Tibial artery (tissue), 4 donors: ENCODE measurements around the gene C10orf62.

Experiments
- DNase-seq, 2 donors: peaks; one replicate each; pipeline ENCODE4 v3.0.0-alpha.2; 2019
- H3K27ac ChIP-seq, 2 donors: fragments of 200-600 bp; sonication (generic) in 1 of 2; 1 replicate in 1 of 2; 2 replicates in 1 of 2; pipeline ENCODE4 v1.5.1; 2018 to 2019; ENCODE audit warnings: mild to moderate bottlenecking in 1 of 2
- H3K27me3 ChIP-seq, 2 donors: fragments of 200-600 bp; sonication (generic) in 1 of 2; one replicate each; pipeline versions ENCODE4 v1.5.1 to v1.6.0; 2016 to 2019
- H3K36me3 ChIP-seq, 3 donors: fragments of 200-600 bp; sonication (generic) in 2 of 3; one replicate each; pipeline ENCODE4 v1.5.1; 2016 to 2019; ENCODE audit warnings: mild to moderate bottlenecking in 2 of 3
- H3K4me1 ChIP-seq, 4 donors: fragments of 200-600 bp; sonication (generic) in 2 of 4; 1 replicate in 3 of 4; 2 replicates in 1 of 4; pipeline ENCODE4 v1.5.1; 2016 to 2019
- H3K4me3 ChIP-seq, 2 donors: fragments of 200-600 bp; sonication (generic) in 1 of 2; 1 replicate in 1 of 2; 2 replicates in 1 of 2; pipeline ENCODE4 v1.5.1; 2018 to 2019; ENCODE audit warnings: mild to moderate bottlenecking in 2 of 2
- H3K9me3 ChIP-seq, 3 donors: fragments of 200-600 bp; sonication (generic) in 1 of 3; one replicate each; pipeline ENCODE4 v1.5.1; 2016 to 2019
- intact Hi-C: fragments of 100-400 bp; cut with DNase I; formaldehyde crosslinking; loops from one replicate; pipeline ENCODE4 v1.15.0; 2023; ENCODE audit warnings: low total_unique reads
- TF ChIP-seq, protein P1 (sequence below), 2 experiments: fragments of 200-600 bp in 1 of 2; fragments of 450-650 bp in 1 of 2; IDR thresholded peaks; one replicate each; pipeline ENCODE4 v1.5.1; 2017 to 2019; ENCODE audit warnings: antibody characterized with exemption in 2 of 2, mild to moderate bottlenecking in 1 of 2, moderate library complexity in 1 of 2

C10orf62 gene

DNA sequence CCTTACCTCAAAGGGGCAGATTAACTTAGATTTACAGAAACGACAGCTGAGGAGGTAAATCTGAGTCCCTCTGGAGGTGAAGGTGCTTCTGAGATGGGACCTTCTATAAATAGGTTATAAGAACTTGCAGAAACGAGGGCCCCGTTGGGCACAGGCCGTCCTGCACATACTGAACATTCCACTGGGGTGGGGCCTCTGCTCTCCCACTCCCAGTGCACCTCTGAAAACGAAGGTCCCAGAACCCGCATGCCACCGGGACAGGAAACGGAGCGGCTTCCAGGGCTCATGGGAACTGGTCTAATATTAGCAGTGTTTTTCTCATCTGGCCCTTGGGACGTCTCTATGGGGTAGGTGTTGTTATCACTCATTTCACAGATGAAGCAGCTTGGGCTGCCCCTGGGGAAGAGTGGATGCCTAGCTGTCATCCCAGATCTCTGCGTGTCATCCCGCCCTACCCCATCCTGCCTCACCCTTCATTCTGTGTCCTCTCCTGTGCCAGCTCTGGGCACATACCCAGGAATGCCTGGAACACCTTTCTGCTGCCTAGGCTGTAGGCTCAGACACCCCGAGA, 19.6 kb downstream of the C10orf62 start:
- intact Hi-C loops = no loop called here
- no peak for DNase-seq
- TF ChIP-seq, protein P1, sequence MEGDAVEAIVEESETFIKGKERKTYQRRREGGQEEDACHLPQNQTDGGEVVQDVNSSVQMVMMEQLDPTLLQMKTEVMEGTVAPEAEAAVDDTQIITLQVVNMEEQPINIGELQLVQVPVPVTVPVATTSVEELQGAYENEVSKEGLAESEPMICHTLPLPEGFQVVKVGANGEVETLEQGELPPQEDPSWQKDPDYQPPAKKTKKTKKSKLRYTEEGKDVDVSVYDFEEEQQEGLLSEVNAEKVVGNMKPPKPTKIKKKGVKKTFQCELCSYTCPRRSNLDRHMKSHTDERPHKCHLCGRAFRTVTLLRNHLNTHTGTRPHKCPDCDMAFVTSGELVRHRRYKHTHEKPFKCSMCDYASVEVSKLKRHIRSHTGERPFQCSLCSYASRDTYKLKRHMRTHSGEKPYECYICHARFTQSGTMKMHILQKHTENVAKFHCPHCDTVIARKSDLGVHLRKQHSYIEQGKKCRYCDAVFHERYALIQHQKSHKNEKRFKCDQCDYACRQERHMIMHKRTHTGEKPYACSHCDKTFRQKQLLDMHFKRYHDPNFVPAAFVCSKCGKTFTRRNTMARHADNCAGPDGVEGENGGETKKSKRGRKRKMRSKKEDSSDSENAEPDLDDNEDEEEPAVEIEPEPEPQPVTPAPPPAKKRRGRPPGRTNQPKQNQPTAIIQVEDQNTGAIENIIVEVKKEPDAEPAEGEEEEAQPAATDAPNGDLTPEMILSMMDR (IDR thresholded peaks at IDR 0.05) = no peak
- H3K36me3 ChIP-seq = peaks cover 0 to 2% (median 0%) of the 10 kb centered on the region in 3 donors
- H3K27ac ChIP-seq = peak overlapping the region; percentile 35 to 51
- H3K4me3 ChIP-seq = no peak overlapping the region
- H3K9me3 ChIP-seq = no peaks in the 10 kb centered on the region
- H3K27me3 ChIP-seq = no peaks in the 10 kb centered on the region
- H3K4me1 ChIP-seq = peaks cover 0 to 31% (median 16%) of the 10 kb centered on the region in 4 donors

DNA sequence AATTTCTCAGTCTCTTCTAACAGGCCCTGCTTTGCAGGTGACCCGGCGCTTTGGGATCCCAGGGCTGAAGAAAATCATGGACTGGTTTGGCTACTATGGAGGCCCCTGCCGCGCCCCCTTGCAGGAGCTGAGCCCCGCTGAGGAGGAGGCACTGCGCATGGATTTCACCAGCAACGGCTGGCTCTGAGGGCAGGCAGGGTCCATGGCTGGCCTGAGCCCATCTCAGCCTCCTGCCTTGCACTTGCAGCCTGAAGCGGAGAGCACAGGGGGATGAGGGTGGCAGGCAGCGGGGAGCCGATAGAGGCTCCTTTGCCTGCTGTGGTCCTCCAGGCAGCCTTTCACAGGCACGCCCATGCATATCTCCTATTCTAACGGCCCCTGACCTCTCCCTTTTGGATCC, 22.0 kb downstream of the C10orf62 start:
- intact Hi-C loops = no loop called here
- Histone ChIP-seq H3K4me1 (peaks cover 0 to 31% (median 16%) of the 10 kb centered on the region in 4 donors), H3K36me3 (peaks cover 0 to 24% (median 0%) of the 10 kb centered on the region in 3 donors), H3K4me3 (no peak overlapping the region), H3K27ac (no peak overlapping the region), H3K9me3 (no peaks in the 10 kb centered on the region), H3K27me3 (no peaks in the 10 kb centered on the region)
- no peak for DNase-seq
- TF ChIP-seq, protein P1 (IDR thresholded peaks at IDR 0.05) = no peak

DNA sequence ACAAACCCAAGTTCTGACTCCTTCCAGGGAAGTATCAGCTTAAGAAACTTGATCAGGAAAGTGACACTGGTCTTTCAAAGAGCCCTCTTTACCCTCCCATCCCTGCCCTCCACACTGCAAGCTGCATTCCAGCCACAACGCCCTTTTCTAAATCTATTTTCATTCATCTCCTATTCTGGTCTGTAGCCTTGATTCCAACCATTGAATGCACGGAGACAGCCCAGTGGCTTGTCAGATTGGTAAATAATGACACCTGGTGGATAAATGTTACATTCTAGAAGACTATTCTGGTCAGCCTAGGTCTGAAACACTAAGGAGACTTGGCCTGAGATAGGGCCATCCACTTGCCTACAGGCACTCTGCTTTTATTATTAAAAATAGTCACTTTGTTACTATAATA, 22.9 kb downstream of the C10orf62 start:
- intact Hi-C loops = no loop called here
- H3K4me1 ChIP-seq = peaks cover 0 to 31% (median 16%) of the 10 kb centered on the region in 4 donors
- TF ChIP-seq, protein P1 (IDR thresholded peaks at IDR 0.05) = peak; percentile 53 to 78
- no peaks in the 10 kb centered on the region for H3K9me3 ChIP-seq
- no peak for DNase-seq
- H3K4me3 ChIP-seq = no peak overlapping the region
- peaks cover 0 to 24% (median 0%) of the 10 kb centered on the region in 3 donors for H3K36me3 ChIP-seq
- no peak overlapping the region for H3K27ac ChIP-seq
- no peaks in the 10 kb centered on the region for H3K27me3 ChIP-seq

DNA sequence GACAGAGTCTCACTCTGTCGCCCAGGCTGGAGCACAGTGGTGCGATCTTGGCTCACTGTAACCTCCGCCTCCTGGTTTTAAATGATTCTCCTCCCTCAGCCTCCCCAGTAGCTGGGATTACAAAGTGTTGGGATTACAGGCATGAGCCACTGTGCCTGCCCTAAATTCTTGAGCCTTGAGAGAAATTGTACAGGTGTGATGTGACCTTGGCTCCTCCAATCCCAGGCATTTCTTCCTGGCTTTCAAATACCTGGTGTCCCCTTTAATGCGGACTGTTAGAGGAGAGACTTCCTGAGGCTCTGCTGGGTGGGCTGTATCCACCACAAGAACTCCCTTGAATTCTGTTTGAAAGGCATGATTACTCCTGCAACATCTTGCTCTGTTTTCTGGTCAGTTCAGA, 28.8 kb downstream of the C10orf62 start:
- Histone ChIP-seq H3K27me3 (no peaks in the 10 kb centered on the region), H3K36me3 (peaks cover 0 to 24% (median 0%) of the 10 kb centered on the region in 3 donors), H3K27ac (no peak overlapping the region), H3K9me3 (no peaks in the 10 kb centered on the region), H3K4me3 (no peak overlapping the region), H3K4me1 (no peaks in the 10 kb centered on the region)
- intact Hi-C loops = no loop called here
- no peak for DNase-seq
- TF ChIP-seq, protein P1 (IDR thresholded peaks at IDR 0.05) = no peak

DNA sequence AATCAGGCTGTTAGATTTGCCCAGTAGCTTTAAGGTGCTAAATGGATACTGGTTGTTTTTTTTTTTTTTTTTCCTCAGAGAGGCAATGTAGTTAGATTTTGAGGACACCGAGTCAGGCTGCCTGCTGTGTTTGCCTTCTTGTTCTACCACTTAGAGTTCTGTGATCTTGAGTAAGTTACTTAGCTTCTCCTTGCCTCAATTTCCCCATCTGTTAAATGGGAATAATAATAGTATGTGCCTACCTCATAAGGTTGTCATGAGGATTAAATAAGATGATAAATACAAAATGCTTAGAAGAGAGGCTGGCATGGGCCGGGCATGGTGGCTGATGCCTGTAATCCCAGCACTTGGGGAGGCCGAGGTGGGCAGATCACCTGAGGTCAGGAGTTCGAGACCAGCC, 29.2 kb downstream of the C10orf62 start:
- TF ChIP-seq, protein P1 (IDR thresholded peaks at IDR 0.05) = no peak
- Histone ChIP-seq H3K9me3 (no peaks in the 10 kb centered on the region), H3K4me3 (no peak overlapping the region), H3K27ac (no peak overlapping the region), H3K4me1 (no peaks in the 10 kb centered on the region), H3K36me3 (peaks cover 0 to 24% (median 0%) of the 10 kb centered on the region in 3 donors), H3K27me3 (no peaks in the 10 kb centered on the region)
- no peak for DNase-seq
- intact Hi-C loops = no loop called here

DNA sequence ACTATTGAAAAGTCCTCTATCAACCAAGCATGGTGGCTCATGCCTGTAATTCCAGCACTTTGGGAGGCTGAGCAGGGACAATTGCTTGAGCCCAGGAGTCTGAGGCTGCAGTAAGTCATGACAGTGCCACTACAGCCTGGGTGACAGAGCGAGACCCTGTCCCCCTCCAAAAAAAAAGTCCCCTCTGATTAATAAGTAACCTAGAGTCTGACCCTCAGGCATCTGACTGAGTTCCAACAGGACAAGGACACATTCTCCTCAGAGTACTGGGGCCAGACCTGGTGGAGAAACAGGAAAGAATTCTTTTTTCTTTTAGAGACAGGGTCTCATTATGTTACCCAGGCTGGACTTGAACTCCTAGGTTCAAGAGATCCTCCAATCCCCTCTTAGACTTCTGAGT, 33.8 kb downstream of the C10orf62 start:
- intact Hi-C loops = no loop called here
- Histone ChIP-seq H3K4me3 (no peak overlapping the region), H3K27me3 (no peaks in the 10 kb centered on the region), H3K4me1 (no peaks in the 10 kb centered on the region), H3K36me3 (no peaks in the 10 kb centered on the region), H3K9me3 (no peaks in the 10 kb centered on the region), H3K27ac (no peak overlapping the region)
- TF ChIP-seq, protein P1 (IDR thresholded peaks at IDR 0.05) = no peak
- no peak for DNase-seq
